C4-2B (cell line): ENCODE data around the gene C6orf89.

Experiments
- ZFX ChIP-seq: fragments of 450-650 bp; IDR thresholded peaks from 2 replicates; pipeline ENCODE4 v1.6.1; 2017
- TF ChIP-seq, protein P1 (sequence below): fragments of 450-650 bp; conservative IDR thresholded peaks from 2 replicates; pipeline ENCODE4 v1.5.1; 2017; ENCODE audit warnings: mild to moderate bottlenecking

DNA sequence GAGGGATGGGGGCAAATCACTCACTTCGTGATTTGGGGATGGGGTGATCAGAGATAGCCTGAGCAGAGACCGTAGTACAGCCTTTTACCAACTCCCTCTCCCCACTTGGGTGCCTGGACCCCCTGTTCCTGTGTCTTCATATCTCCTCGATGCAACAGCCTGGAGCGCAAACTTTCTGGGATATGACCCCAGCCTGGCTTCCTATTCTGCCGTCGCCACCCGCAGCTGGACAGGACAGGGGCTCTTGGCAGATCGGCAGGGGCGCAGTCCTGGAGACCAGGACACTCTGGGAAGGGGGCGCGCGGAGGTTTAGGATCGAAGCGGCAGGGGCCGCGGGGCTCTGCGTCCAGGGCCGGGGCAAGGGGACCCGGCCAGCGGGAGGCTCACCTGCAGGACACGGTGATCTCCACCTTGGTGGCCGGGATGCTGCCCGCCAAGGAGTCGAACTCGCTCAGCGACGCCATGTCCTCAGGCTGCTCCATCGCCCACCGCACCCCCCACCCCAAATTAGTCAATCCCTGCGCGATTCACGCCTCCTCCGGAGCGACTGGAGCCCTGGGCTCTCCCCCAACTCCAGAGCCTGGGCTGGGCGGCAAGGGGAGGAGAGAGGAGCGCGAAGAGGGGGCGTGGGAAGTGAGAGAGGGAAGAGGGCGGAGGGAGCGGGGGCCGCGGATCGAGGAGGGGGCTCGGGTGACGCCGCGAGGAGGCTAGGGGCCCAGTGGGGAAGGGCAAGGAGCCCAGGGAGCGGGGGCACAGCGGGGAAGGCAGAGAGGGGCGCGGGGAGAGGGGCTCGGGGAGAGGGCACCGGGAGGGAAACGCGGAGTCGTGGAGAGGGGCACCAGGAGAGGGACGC lies 46.6 kb upstream of the C6orf89 start, which contains the start of gene CPNE5:
- TF ChIP-seq, protein P1, sequence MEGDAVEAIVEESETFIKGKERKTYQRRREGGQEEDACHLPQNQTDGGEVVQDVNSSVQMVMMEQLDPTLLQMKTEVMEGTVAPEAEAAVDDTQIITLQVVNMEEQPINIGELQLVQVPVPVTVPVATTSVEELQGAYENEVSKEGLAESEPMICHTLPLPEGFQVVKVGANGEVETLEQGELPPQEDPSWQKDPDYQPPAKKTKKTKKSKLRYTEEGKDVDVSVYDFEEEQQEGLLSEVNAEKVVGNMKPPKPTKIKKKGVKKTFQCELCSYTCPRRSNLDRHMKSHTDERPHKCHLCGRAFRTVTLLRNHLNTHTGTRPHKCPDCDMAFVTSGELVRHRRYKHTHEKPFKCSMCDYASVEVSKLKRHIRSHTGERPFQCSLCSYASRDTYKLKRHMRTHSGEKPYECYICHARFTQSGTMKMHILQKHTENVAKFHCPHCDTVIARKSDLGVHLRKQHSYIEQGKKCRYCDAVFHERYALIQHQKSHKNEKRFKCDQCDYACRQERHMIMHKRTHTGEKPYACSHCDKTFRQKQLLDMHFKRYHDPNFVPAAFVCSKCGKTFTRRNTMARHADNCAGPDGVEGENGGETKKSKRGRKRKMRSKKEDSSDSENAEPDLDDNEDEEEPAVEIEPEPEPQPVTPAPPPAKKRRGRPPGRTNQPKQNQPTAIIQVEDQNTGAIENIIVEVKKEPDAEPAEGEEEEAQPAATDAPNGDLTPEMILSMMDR = no peak
- no peak for TF ChIP-seq ZFX
